ENCODE data around the gene MRGPRD. TPM values are rescaled to one million over a fixed set of nuclear protein-coding genes. Genes with fewer than 3 reads are reported as not detected.

MRGPRD gene, protein sequence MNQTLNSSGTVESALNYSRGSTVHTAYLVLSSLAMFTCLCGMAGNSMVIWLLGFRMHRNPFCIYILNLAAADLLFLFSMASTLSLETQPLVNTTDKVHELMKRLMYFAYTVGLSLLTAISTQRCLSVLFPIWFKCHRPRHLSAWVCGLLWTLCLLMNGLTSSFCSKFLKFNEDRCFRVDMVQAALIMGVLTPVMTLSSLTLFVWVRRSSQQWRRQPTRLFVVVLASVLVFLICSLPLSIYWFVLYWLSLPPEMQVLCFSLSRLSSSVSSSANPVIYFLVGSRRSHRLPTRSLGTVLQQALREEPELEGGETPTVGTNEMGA
- not detected in 2 replicates for total RNA-seq (2021; fragmentation: NEBNext Ultra II Directional; extraction: Animal tissue kit (Norgen Biotek cat#: 25700))
- polyA plus RNA-seq (2011; rRNA removed) = not detected in 2 replicates
- polyA plus RNA-seq (2011; cell fraction: cytosol; rRNA removed) = not detected
- polyA plus RNA-seq (2011; cell fraction: nucleus; rRNA removed) = not detected
- not detected in 4 replicates for polyA plus RNA-seq (2012, experiment 1 of 2)
- polyA plus RNA-seq (2012, experiment 2 of 2) = not detected
- not detected for polyA plus RNA-seq (2013, experiment 1 of 2)
- polyA plus RNA-seq (2013, experiment 2 of 2) = not detected
- 0.24 TPM in 1 of 2 replicates, not detected in the other for polyA minus RNA-seq (2011; rRNA and poly(A)+ RNA removed)
- polyA minus RNA-seq (2011; cell fraction: cytosol; rRNA and poly(A)+ RNA removed) = not detected
- polyA minus RNA-seq (2011; cell fraction: nucleus; rRNA and poly(A)+ RNA removed) = not detected
- long read RNA-seq, experiment 1 = 0 reads
- long read RNA-seq, experiment 2 = 0 reads

DNA sequence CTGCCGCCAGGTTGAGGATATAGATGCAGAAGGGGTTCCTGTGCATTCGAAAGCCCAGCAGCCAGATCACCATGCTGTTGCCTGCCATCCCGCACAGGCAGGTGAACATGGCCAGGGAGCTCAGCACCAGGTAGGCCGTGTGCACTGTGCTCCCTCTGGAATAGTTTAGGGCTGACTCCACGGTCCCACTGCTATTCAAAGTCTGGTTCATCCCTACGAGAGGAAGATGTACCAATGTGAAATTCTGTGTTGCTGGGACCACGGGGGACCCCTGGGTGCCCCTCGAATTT, at the start of gene MRGPRD:
Gene MRGPRD (minus strand): TSS at position 211 of the 290 bp plus-strand sequence. CDS start 0 bp downstream, at position 211.
- H3K9ac ChIP-seq (replicated peaks in 1 of 4; ENCODE audit: extremely low read depth in 1 of 4, low read depth in 3 of 4, low read length in 3 of 4) = no peak within 1 kb of the TSS
- no peak within 1 kb of the TSS for H3K23ac ChIP-seq (ENCODE audit: insufficient read length)
- H3K79me2 ChIP-seq (ENCODE audit: control insufficient read depth in 1 of 2, insufficient read depth in 2 of 2, low read length in 2 of 2) = no peaks in the 10 kb centered on the region
- H3K18ac ChIP-seq (ENCODE audit: extremely low read depth, low read length) = no peak within 1 kb of the TSS
- no peak within 1 kb of the TSS for H3K27ac ChIP-seq (ENCODE audit: low read depth, low read length)
- peaks cover 0 to 3% (median 1%) of the 10 kb centered on the region in 4 experiments; a peak in 1 of 7 replicates for H3K4me1 ChIP-seq (replicated peaks in 1 of 4; ENCODE audit: control insufficient read depth in 3 of 4, insufficient read depth in 4 of 4, low read length in 3 of 4)
- H4K91ac ChIP-seq (replicated peaks; ENCODE audit: insufficient read length, low read length) = no peak within 1 kb of the TSS
- H4K20me1 ChIP-seq (replicated peaks in 1 of 2; ENCODE audit: control insufficient read depth in 1 of 2, insufficient read depth in 2 of 2, low read length in 2 of 2) = no peaks in the 10 kb centered on the region
- H3K56ac ChIP-seq (replicated peaks; ENCODE audit: insufficient read length, low read depth, low read length) = no peak within 1 kb of the TSS
- H2AFZ ChIP-seq (ENCODE audit: low read length) = no peak within 1 kb of the TSS
- no peak within 1 kb of the TSS; the same call in 1 of the 2 replicates for H2BK12ac ChIP-seq (ENCODE audit: low read depth, low read length)
- no peak within 1 kb of the TSS for H3K4me3 ChIP-seq (ENCODE audit: extremely low read depth in 1 of 4, insufficient read depth in 2 of 4, low read depth in 3 of 4, low read length in 4 of 4)
- ChIA-PET CTCF (ENCODE audit: partially characterized antibody) (interaction anchor here (0.7 to 1.9 kb wide), 3 partner anchors 20 to 25 kb away, joined by 3 to 6 read pairs (median 3); no protein-coding TSS in a partner anchor), POLR2A (ENCODE audit: partially characterized antibody) (interaction anchor here (1.4 kb wide), 1 partner anchor 14 kb away, joined by 3 read pairs; no protein-coding TSS in a partner anchor)
- H3K27me3 ChIP-seq (replicated peaks in 1 of 4; ENCODE audit: control insufficient read depth in 3 of 4, extremely low read depth in 1 of 4, insufficient read depth in 3 of 4, low read length in 3 of 4) = no peaks in the 10 kb centered on the region; a peak in 2 of 7 replicates
- H3K9me3 ChIP-seq (ENCODE audit: insufficient read depth in 2 of 2, low read depth in 1 of 2, low read length in 1 of 2) = peaks cover 0 to 4% of the 10 kb centered on the region in 2 experiments; a peak in 1 of 4 replicates
- no peaks in the 10 kb centered on the region for H3K36me3 ChIP-seq (ENCODE audit: control insufficient read depth in 2 of 4, insufficient read depth in 4 of 4, low read length in 3 of 4)
- H2BK15ac ChIP-seq (ENCODE audit: low read length) = no peak within 1 kb of the TSS; the same call in 1 of the 2 replicates
- WGBS, 2 experiments (ENCODE audit: extremely low coverage in 1 of 2, insufficient coverage in 1 of 2, insufficient read length in 1 of 2, insufficient replicate concordance in 2 of 2, low coverage in 1 of 2, low lambda C conversion rate in 2 of 2, missing lambda C conversion rate in 1 of 2) = 85% methylated on average over 8 of the region's 8 CpGs; no CpG with 5 or more reads in 1 of the 2 experiments
- H4K5ac ChIP-seq (ENCODE audit: insufficient read length, low read depth, low read length) = no peak within 1 kb of the TSS
- no peak for TF ChIP-seq RBBP5 (IDR thresholded peaks at IDR 0.05; ENCODE audit: borderline replicate concordance, low read depth, low read length)
- no peak for DNase-seq (ENCODE audit: low read depth in 1 of 2, low spot score in 2 of 2)
- H2AK5ac ChIP-seq (ENCODE audit: low read depth, low read length) = no peak within 1 kb of the TSS
- H3K4ac ChIP-seq (replicated peaks; ENCODE audit: insufficient read length, low read depth, low read length) = no peak within 1 kb of the TSS
- no peak within 1 kb of the TSS for H2BK20ac ChIP-seq (ENCODE audit: low read length)
- no peak within 1 kb of the TSS for H3K4me2 ChIP-seq (ENCODE audit: insufficient read depth in 1 of 2, low read depth in 2 of 2, low read length in 2 of 2)
- no peak within 1 kb of the TSS for H3K14ac ChIP-seq (ENCODE audit: insufficient read length)
- H3K79me1 ChIP-seq (ENCODE audit: low read depth, low read length) = no peaks in the 10 kb centered on the region
- no peaks in the 10 kb centered on the region for H3K23me2 ChIP-seq (ENCODE audit: low read depth, low read length)
- H2BK5ac ChIP-seq (ENCODE audit: low read depth, low read length) = peak within 1 kb of the TSS; percentile 10; the same call in 1 of the 2 replicates
- no peak for FAIRE-seq
- H2BK120ac ChIP-seq (replicated peaks; ENCODE audit: low read depth, low read length) = no peak within 1 kb of the TSS
- peak within 1 kb of the TSS; percentile 17; the same call in 1 of the 2 replicates for H4K8ac ChIP-seq (ENCODE audit: extremely low read depth, insufficient read depth, low read length)

Measured in H1 (cell line).